Skeletal muscle tissue (tissue), 4 donors: ENCODE results near the gene CDK5R2. TPM values are rescaled to one million over a fixed set of nuclear protein-coding genes. Genes with fewer than 3 reads are reported as not detected.
A peak's percentile ranks its signal among the peaks of the same experiment; 100 is the strongest.
"Not testable (repeated sequence)": the region's sequence is repeated elsewhere in the genome, so short reads cannot be mapped to it uniquely, and the experiment has no call there.

Experiments
- H3K27ac ChIP-seq: one replicate; pipeline ENCODE4 v1.7.0; 2013; ENCODE audit warnings: mild to moderate bottlenecking, low read depth, low read length, inconsistent platforms
- H3K27me3 ChIP-seq, 3 donors: one replicate each; pipeline ENCODE4 v1.7.0; 2013; ENCODE audit warnings: low read length in 3 of 3; ENCODE audit not compliant: control insufficient read depth in 3 of 3, insufficient read depth in 3 of 3
- H3K36me3 ChIP-seq, 3 donors: one replicate each; pipeline ENCODE4 v1.7.0; 2013; ENCODE audit warnings: low read length in 3 of 3; ENCODE audit not compliant: control insufficient read depth in 3 of 3, insufficient read depth in 3 of 3
- H3K4me1 ChIP-seq, 3 donors: one replicate each; pipeline ENCODE4 v1.7.0; 2013; ENCODE audit warnings: low read length in 3 of 3, mild to moderate bottlenecking in 3 of 3; ENCODE audit not compliant: control insufficient read depth in 3 of 3, insufficient read depth in 3 of 3
- H3K4me3 ChIP-seq, 3 donors: one replicate each; pipeline ENCODE4 v1.7.0; 2013; ENCODE audit warnings: low read length in 3 of 3
- H3K9ac ChIP-seq, 3 donors: one replicate each; pipeline ENCODE4 v1.7.0; 2013; ENCODE audit warnings: low read length in 3 of 3, mild to moderate bottlenecking in 3 of 3, moderate library complexity in 2 of 3, low read depth in 1 of 3
- H3K9me3 ChIP-seq, 3 donors: one replicate each; pipeline ENCODE4 v1.7.0; 2013; ENCODE audit warnings: low read length in 3 of 3; ENCODE audit not compliant: control insufficient read depth in 3 of 3
- total RNA-seq: library from RNA; depleted of rRNA; stranded (reverse); fragments of >200 nt; gene quantifications from one replicate; pipeline ENCODE4 v1.2.3, GENCODE V29; 2014
- donor health status: Osteomylitis.

CDK5R2 gene
- total RNA-seq, result not detected

- peaks cover 61 to 77% (median 67%) of the 10 kb centered on the region in 3 donors for H3K27me3 ChIP-seq
Measured at GRCh38 chr2:218959141-218959731, at the start of gene CDK5R2. Gene CDK5R2, plus strand, starts transcription at chr2:218959666. Its CDS starts 155 bp downstream, at chr2:218959821.

GRCh38 chr2:218910741-218911140 lies 48.7 kb upstream of the CDK5R2 start:
- no peaks in the 10 kb centered on the region for H3K9me3 ChIP-seq
- H3K27ac ChIP-seq, result no peak overlapping the region
- H3K27me3 ChIP-seq, result peaks cover 0 to 9% (median 0%) of the 10 kb centered on the region in 3 donors
- H3K9ac ChIP-seq, result no peak overlapping the region
- no peak overlapping the region for H3K4me3 ChIP-seq
- peaks cover 11 to 14% (median 11%) of the 10 kb centered on the region in 3 donors for H3K4me1 ChIP-seq
- H3K36me3 ChIP-seq, result no peaks in the 10 kb centered on the region

More at GRCh38 chr2:218959141-218959731, at the start of gene CDK5R2:
- no peaks in the 10 kb centered on the region for H3K9me3 ChIP-seq
- H3K27ac ChIP-seq, result no peak within 1 kb of the TSS
- no peak within 1 kb of the TSS for H3K9ac ChIP-seq
- H3K4me1 ChIP-seq, result peaks cover 3 to 5% (median 3%) of the 10 kb centered on the region in 3 donors
- H3K36me3 ChIP-seq, result no peaks in the 10 kb centered on the region
- H3K4me3 ChIP-seq, result peak within 1 kb of the TSS in 1 of 3 donors; percentile 55

GRCh38 chr2:218920504-218920903 lies 39.0 kb upstream of the CDK5R2 start:
- no peak overlapping the region for H3K9ac ChIP-seq

GRCh38 chr2:218924757-218925156 lies 34.7 kb upstream of the CDK5R2 start:
- Histone ChIP-seq H3K9ac (no peak overlapping the region), H3K4me3 (no peak overlapping the region), H3K4me1 (no peaks in the 10 kb centered on the region), H3K36me3 (no peaks in the 10 kb centered on the region), H3K27me3 (peaks cover 0 to 6% (median 3%) of the 10 kb centered on the region in 3 donors), H3K9me3 (no peaks in the 10 kb centered on the region), H3K27ac (no peak overlapping the region)

More at GRCh38 chr2:218920504-218920903, 39.0 kb upstream of the CDK5R2 start:
- H3K4me1 ChIP-seq, result no peaks in the 10 kb centered on the region
- no peaks in the 10 kb centered on the region for H3K36me3 ChIP-seq
- H3K9me3 ChIP-seq, result no peaks in the 10 kb centered on the region
- H3K27ac ChIP-seq, result no peak overlapping the region
- no peak overlapping the region for H3K4me3 ChIP-seq
- H3K27me3 ChIP-seq, result peaks cover 0 to 7% (median 4%) of the 10 kb centered on the region in 3 donors

- no peak overlapping the region for H3K4me3 ChIP-seq
- H3K36me3 ChIP-seq, result no peaks in the 10 kb centered on the region
- H3K4me1 ChIP-seq, result no peaks in the 10 kb centered on the region
- no peak overlapping the region for H3K27ac ChIP-seq
- H3K27me3 ChIP-seq, result peaks cover 2 to 6% (median 3%) of the 10 kb centered on the region in 3 donors
- no peak overlapping the region for H3K9ac ChIP-seq
- no peaks in the 10 kb centered on the region for H3K9me3 ChIP-seq
Measured at GRCh38 chr2:218925434-218925833, 34.0 kb upstream of the CDK5R2 start.

- Histone ChIP-seq H3K4me1 (no peaks in the 10 kb centered on the region), H3K4me3 (no peak overlapping the region), H3K27me3 (peaks cover 2 to 3% (median 3%) of the 10 kb centered on the region in 3 donors), H3K9ac (no peak overlapping the region), H3K9me3 (no peaks in the 10 kb centered on the region), H3K27ac (no peak overlapping the region), H3K36me3 (no peaks in the 10 kb centered on the region)
Measured at GRCh38 chr2:218927422-218927821, 32.0 kb upstream of the CDK5R2 start.

GRCh38 chr2:218927876-218928275 lies 31.6 kb upstream of the CDK5R2 start:
- no peak overlapping the region for H3K4me3 ChIP-seq
- peaks cover 2 to 6% (median 3%) of the 10 kb centered on the region in 3 donors for H3K27me3 ChIP-seq
- no peaks in the 10 kb centered on the region for H3K4me1 ChIP-seq
- no peak overlapping the region for H3K9ac ChIP-seq
- no peaks in the 10 kb centered on the region for H3K36me3 ChIP-seq
- H3K27ac ChIP-seq, result no peak overlapping the region
- H3K9me3 ChIP-seq, result no peaks in the 10 kb centered on the region

GRCh38 chr2:218930488-218930887 lies 29.0 kb upstream of the CDK5R2 start:
- H3K4me3 ChIP-seq, H3K36me3 ChIP-seq, H3K27me3 ChIP-seq, H3K9ac ChIP-seq, H3K9me3 ChIP-seq, H3K4me1 ChIP-seq, H3K27ac ChIP-seq: not testable (repeated sequence)

GRCh38 chr2:218931751-218932150 lies 27.7 kb upstream of the CDK5R2 start:
- H3K36me3 ChIP-seq, H3K4me3 ChIP-seq: not testable (repeated sequence)

GRCh38 chr2:218944759-218945404 lies 14.6 kb upstream of the CDK5R2 start:
- Histone ChIP-seq H3K36me3 (no peaks in the 10 kb centered on the region), H3K4me1 (no peaks in the 10 kb centered on the region), H3K27me3 (peaks cover 6 to 15% (median 12%) of the 10 kb centered on the region in 3 donors), H3K9me3 (no peaks in the 10 kb centered on the region), H3K27ac (no peak overlapping the region), H3K9ac (no peak overlapping the region), H3K4me3 (no peak overlapping the region)

More at GRCh38 chr2:218931751-218932150, 27.7 kb upstream of the CDK5R2 start:
- H3K9me3 ChIP-seq, H3K27ac ChIP-seq, H3K4me1 ChIP-seq, H3K9ac ChIP-seq: not testable (repeated sequence)
- peaks cover 9 to 19% (median 12%) of the 10 kb centered on the region in 3 donors for H3K27me3 ChIP-seq
